IgD-negative memory B cell (primary cell): ENCODE data around the gene AGXT. TPM values are rescaled to one million over a fixed set of nuclear protein-coding genes. Genes with fewer than 3 reads are reported as not detected.

Source experiments
- H3K27ac Mint-ChIP-seq, 3 donors: one replicate each; pipeline ENCODE4 v1.8.0; 2020 to 2022; ENCODE audit warnings: mild to moderate bottlenecking in 3 of 3, mixed read lengths in 3 of 3, moderate library complexity in 1 of 3
- H3K27me3 Mint-ChIP-seq: one replicate; pipeline ENCODE4 v1.8.0; 2021; ENCODE audit warnings: mixed read lengths
- H3K36me3 Mint-ChIP-seq: one replicate; pipeline ENCODE4 v1.8.0; 2020; ENCODE audit warnings: mild to moderate bottlenecking, mixed read lengths
- H3K4me1 Mint-ChIP-seq, 3 donors: one replicate each; pipeline ENCODE4 v1.8.0; 2020 to 2022; ENCODE audit warnings: mixed read lengths in 3 of 3, mild to moderate bottlenecking in 1 of 3
- H3K4me3 Mint-ChIP-seq, 4 donors: one replicate each; pipeline ENCODE4 v1.8.0; 2020 to 2022; ENCODE audit warnings: mild to moderate bottlenecking in 4 of 4, mixed read lengths in 4 of 4, moderate library complexity in 3 of 4
- H3K9me3 Mint-ChIP-seq, 3 donors: one replicate each; pipeline ENCODE4 v1.8.0; 2020 to 2021; ENCODE audit warnings: mixed read lengths in 3 of 3, mild to moderate bottlenecking in 1 of 3
- polyA plus RNA-seq: library from polyadenylated mRNA; unstranded; fragments of 300-500 nt; fragmentation: Illumina TruSeq; gene quantifications from one replicate; pipeline ENCODE4 v1.2.3, GENCODE V29; 2021

AGXT gene
- polyA plus RNA-seq, 1 donor from 2014 or later = not detected

DNA sequence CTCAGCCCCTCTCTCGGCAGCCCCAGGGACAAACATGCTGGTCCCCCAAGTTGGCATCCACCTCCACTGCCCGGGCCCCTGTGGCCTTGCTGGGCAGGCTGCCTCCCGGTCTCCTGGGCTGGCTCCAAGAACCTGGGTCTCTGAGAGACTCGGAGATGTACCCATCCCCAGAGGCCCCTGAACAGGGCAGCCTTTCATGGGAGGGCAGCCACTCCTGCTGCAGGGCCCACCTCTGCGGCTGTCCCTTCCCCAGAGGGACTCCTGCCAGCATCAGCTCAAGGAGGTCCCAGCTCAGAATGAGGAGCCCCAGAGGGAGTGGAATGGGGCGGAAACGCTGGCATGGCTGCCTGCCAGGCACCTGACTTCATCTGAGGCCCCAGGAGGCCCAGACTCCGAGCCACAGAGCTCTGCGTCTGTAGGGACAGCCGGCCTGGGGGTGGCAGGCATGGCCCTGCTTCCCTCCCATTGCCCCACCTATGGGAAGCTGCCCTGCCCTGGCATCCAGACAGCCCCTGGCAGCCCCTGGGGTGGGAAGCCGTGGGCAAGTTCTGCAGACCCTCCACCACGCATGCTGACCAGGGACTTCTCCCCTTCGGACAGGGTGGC lies 36.7 kb downstream of the AGXT start:
- no peaks in the 10 kb centered on the region for H3K36me3 Mint-ChIP-seq
- H3K4me1 Mint-ChIP-seq = peaks cover 0 to under 1% (median 0%) of the 10 kb centered on the region in 3 donors
- H3K4me3 Mint-ChIP-seq = no peak overlapping the region
- H3K27me3 Mint-ChIP-seq = peaks cover under 1% of the 10 kb centered on the region
- no peaks in the 10 kb centered on the region for H3K9me3 Mint-ChIP-seq
- no peak overlapping the region for H3K27ac Mint-ChIP-seq

DNA sequence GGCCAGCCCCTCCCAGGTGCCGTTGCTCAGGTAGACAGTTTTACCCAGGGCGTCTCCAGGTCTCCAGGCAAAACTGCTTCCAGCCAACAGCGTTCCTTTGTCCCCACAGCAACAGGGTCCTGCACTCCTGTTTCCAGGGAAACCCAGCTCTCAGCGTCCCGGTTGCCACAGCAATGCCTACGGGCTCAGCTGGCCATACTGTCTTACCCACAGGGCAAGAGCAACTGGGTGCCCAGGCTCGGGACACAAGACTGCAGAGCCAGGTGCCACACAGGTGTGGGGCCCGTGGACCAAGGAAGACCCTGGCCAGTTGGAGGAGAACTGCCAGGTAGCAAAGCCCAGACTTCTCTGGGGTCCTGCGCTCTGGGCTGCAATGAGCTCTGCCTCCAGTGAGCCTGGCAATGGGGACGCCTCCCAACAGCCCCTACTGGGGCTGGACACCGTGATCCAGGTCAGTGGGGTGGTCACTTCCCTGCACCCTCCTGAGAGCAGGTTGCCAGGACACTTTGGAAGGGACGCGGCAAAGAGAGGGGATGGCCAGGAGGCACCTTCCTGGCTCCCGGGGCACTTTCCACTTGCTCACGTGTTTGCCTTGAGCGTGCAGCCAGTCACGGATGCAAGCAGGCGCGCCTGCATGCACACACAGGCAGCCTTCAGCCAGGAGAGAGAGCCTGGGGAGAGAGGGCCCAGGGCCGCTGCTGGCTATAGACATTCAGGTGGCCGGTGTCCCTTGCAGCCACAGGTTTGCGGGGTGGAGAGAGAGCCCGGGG lies 37.7 kb downstream of the AGXT start, which contains the start of gene CROCC2:
Gene CROCC2, plus strand, starts transcription at position 196 of the 770 bp plus-strand sequence. Its CDS starts 178 bp downstream, at position 374.
- Mint-ChIP-seq H3K36me3 (no peaks in the 10 kb centered on the region), H3K27me3 (peaks cover 3% of the 10 kb centered on the region), H3K9me3 (no peaks in the 10 kb centered on the region), H3K27ac (no peak within 1 kb of the TSS), H3K4me3 (no peak within 1 kb of the TSS), H3K4me1 (peaks cover 0 to 5% (median 0%) of the 10 kb centered on the region in 3 donors)

DNA sequence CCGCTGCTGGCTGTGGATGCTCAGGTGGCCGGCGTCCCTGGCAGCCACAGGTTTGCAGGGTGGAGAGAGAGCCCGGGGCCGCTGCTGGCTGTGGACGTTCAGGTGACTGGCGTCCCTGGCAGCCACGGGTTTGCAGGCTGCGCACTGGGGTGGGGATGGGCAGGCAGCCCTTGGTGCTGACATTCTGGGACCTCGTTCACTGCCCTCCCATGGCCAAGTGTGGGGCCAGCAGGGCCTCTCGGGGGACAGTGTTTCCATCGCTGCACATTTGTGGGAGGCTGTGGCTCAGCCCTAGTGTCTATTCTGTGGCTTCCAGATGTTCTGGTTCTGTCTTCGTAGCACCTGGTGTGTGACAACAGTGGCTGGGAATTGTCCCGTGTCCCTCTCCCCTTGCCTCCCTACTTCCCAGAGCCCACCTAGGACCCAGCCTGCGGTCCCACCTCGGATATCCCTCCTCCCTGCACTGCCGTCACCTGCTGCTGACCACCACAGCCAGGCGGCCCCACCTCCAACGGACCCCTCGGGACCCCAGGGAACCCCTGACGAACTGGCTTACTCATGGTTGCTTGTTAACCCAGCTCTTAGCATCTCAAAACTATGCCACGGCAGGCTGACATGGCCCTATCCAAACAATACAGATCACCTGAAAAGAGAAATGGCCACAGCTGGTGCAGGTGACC lies 38.4 kb downstream of the AGXT start:
- peaks cover 6% of the 10 kb centered on the region for H3K27me3 Mint-ChIP-seq
- H3K4me1 Mint-ChIP-seq = peaks cover 0 to 5% (median 1%) of the 10 kb centered on the region in 3 donors
- H3K9me3 Mint-ChIP-seq = no peaks in the 10 kb centered on the region
- H3K36me3 Mint-ChIP-seq = no peaks in the 10 kb centered on the region
- no peak overlapping the region for H3K27ac Mint-ChIP-seq
- no peak overlapping the region for H3K4me3 Mint-ChIP-seq

DNA sequence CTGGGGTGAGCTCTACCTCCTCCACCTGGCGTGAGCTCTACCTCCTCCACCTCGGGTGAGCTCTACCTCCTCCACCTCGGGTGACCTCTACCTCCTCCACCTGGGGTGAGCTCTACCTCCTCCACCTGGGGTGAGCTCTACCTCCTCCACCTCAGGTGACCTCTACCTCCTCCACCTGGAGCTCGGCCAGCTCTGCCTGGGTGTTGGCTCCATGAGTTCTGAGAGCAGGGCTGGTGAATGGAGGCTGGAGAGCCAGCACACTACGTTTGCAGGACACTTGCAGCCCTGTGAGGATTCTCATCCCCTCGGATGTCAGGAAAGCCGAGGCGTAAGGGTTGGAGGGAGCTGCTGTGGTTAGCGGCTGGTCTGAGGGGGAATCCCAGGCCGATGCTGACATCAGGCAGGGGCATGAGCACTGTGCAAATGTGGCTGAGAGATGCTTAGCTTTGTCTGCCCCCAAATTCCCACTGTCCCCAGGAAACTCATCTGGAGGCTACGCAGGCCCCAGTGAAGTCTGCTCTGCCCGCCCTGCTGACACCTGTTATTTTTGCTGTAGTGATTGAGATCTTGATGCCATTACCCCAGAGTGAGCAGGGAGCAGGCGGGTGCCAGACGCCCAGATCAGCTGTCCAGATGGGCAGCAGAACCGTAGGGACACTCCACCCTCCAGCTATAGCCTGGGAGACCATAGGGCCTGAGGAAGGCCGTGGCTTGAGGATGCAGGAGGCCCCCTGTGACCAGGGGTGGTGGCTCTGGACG lies 40.8 kb downstream of the AGXT start:
- H3K27me3 Mint-ChIP-seq = peaks cover 13% of the 10 kb centered on the region
- no peak overlapping the region for H3K27ac Mint-ChIP-seq
- H3K4me3 Mint-ChIP-seq = no peak overlapping the region
- H3K36me3 Mint-ChIP-seq = no peaks in the 10 kb centered on the region
- H3K4me1 Mint-ChIP-seq = peaks cover 0 to 5% (median 1%) of the 10 kb centered on the region in 3 donors
- H3K9me3 Mint-ChIP-seq = no peaks in the 10 kb centered on the region

DNA sequence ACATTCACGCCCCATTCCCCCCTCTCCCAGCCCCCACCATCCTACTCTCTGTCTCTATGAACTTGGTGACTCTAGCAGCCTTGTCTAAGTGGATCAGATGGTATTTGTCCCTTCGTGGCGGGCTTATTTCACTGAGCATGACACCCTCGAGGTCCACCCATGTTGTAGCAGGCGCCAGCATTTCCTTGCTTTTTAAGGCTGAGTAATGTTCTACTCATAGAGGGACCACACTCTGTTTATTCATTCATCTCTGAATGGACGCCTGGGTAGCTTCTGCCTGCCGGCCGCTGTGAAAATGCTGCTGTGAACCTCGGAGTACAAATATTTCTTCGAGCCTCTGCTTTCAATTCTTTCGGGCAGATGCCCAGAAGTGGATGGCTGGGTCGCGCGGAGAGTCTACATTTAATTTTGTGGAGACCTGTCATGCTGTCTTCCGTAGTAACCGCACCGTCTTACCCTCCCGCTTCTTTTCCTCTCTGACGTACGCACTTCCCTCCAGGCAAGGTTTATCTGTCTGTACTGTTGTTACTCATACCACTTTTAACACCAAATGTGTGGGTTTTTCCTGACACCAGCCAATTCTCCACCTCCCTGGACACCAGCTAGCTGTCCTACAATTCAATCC lies 43.1 kb downstream of the AGXT start:
- Mint-ChIP-seq H3K4me3 (no peak overlapping the region), H3K36me3 (no peaks in the 10 kb centered on the region), H3K27ac (no peak overlapping the region), H3K27me3 (peaks cover 19% of the 10 kb centered on the region), H3K4me1 (peaks cover 1 to 5% (median 1%) of the 10 kb centered on the region in 3 donors), H3K9me3 (no peaks in the 10 kb centered on the region)

DNA sequence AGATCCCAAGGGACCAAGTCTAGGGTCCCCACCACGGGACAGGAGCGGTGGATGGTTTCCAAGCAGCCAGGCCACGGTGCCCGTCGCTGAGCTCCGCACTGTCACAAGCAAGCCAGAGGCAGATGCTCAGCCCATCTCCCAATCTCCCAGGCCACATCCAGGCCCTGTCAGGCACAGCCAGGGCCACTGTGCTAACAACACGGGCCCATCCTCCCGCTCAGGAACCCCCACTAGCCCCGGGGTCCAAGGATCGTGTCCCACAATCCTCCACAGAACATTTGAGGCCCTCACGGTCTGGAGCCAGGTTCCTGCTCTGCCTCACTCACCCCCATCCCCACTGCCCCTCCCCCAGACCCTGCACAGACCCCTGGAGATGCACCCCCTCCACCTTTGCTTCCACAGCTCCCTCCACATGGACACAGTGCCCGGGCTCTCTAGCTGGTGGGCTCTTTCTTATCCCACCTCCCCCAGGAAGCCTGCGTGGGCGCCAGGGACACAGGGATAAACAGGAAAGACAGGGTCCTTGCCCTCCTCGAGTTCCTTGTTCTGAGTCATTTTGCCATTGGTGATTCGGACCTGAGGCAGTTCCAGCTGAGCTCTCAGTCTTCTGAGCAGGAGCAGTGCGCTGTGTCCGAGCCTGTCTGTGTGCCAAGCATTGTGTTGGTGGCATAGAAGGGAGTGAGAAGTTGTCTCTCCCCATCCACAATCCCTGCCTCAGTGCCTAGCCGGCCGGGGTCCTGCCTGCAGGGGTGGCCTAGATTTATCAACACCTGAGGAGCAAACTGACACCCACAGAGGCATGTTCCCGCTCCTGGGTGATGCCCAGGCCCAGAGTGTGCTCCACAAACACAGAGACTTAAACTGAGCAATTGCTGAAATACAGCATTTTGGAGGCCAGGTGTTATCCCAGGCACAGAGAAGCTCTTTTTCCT lies 44.5 kb downstream of the AGXT start:
- Mint-ChIP-seq H3K36me3 (no peaks in the 10 kb centered on the region), H3K9me3 (no peaks in the 10 kb centered on the region), H3K27me3 (peaks cover 23% of the 10 kb centered on the region), H3K4me1 (peaks cover 1 to 5% (median 1%) of the 10 kb centered on the region in 3 donors), H3K27ac (no peak overlapping the region), H3K4me3 (no peak overlapping the region)

DNA sequence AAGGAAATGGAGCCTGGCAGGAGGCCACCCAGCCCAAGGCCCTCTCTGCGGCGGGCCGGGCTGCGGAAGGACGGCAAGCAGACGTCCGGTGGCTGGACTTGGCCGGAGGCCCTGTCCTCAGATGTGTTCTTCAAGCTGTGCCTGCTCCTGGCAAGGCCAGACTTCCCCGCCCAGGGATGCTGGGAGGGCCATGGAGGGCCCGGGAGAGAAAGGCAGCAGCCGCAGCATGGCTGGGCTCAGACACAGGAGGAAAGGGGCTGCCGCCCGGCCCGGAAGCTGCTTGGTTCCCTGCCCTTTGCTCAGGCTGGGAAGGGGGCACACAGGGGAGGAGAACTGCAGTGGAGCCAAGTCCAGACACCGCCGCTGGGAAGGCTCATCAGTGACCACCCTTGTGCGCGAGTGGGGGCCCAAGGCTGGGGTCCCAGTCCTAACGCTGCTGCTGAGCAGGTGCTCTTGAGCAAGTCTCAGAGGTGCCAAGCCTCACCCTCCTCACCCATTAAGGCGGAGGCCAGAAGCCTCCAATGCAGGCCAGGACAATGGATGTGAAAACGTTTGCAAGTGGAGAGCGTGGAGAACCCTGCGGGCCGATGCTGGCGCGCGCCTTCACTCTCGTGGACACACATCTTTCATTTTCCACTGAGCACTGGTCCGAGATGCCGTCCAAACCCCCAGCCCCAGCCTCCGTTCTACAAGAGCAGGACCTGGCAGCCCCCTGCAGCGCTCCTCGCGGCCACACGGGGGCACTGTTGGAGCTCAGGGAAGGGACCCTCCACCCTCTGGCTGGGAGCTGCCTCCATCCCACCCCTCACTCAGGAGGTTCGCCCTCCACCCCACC lies 45.4 kb downstream of the AGXT start:
- peaks cover 23% of the 10 kb centered on the region for H3K27me3 Mint-ChIP-seq
- peaks cover 1 to 5% (median 1%) of the 10 kb centered on the region in 3 donors for H3K4me1 Mint-ChIP-seq
- H3K4me3 Mint-ChIP-seq = no peak overlapping the region

DNA sequence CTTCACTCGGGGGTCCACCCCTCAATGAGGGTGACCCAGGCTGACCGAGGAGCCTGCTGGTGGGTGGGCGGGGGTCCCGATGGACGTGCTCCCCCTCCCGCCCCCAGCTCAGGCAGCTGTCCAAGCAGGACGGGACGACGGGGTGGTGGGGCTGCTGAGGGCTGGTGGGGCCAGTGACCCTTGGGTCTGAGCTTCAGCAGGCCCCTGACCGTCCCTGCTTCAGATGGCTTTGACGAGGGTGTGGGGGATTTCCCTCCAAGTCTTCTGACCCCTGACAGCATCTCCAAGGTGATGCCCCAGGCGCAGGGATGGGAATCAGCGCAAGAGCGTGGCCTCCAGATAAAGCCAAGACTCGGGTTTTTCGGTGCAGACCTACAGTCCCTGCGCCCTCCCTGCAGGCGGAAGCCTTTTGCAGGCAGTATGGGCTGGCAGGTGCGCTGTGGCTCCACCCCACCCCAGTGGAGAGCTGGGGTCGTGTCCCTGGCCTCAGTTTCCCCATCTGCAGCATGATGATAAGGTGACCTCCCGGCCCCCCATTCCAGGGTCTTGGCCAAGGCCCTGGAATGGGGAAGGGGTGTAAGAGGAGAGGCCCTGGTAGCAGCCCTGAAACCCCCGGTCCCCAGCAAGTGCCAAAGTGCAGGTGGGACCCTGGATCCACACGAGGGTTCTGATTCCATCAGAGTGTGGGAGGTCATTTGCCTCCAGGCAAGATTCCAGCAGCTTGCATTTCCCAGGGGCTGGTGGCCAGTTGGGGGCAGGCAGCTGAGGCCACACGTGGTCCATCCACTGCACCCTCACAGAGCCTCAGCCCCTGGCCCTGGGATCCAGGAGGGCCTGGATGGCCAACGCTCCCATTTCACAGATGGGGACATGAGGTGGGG lies 46.3 kb downstream of the AGXT start:
- Mint-ChIP-seq H3K27me3 (peaks cover 23% of the 10 kb centered on the region), H3K4me3 (peak overlapping the region in 1 of 4 donors; percentile 75), H3K9me3 (no peaks in the 10 kb centered on the region), H3K4me1 (peaks cover 1 to 5% (median 1%) of the 10 kb centered on the region in 3 donors), H3K27ac (no peak overlapping the region), H3K36me3 (no peaks in the 10 kb centered on the region)

More for the DNA sequence above, 45.4 kb downstream of the AGXT start:
- Mint-ChIP-seq H3K9me3 (no peaks in the 10 kb centered on the region), H3K36me3 (no peaks in the 10 kb centered on the region), H3K27ac (no peak overlapping the region)

DNA sequence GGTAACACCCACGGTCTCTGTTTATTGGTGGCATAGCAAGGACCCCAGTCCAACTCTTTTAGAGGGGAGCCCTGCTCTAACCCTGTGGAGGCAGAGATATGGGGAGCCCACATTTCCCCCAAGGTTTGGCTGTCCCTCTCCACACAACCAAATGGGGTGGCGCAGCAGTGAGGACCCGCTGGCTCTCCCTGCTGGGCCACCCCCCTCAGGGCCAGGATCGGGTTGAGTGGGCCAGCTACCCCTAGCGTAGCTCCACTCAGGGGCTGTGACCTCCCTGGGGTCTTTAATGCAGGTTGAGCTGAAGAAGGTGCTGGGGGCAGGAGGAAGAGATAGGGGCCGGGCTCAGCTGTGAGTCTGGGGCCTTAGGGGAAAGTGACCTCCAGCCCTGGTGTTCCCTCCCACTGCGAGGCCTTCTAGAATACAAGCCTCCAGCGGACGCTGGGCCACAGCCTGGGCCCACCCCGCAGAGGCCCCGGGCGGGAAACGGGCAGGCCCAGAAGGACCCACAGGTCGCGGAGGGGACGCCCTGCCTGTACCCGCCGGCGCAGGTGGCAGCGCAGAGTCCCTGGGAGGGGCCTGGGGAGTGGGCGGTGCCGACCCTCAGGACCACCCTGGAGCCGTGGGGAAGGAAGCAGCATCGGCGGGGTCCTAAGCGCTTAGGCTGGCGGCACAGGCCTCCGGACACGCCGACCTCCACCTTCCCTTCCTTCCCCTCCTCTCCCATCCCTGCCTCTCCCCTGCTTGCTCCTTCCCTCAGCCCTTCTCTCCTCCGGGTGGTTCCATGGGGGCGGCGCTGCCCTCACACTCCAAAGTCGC lies 47.1 kb downstream of the AGXT start:
- peak overlapping the region in 2 of 4 donors; percentile 39 to 75 for H3K4me3 Mint-ChIP-seq
- no peak overlapping the region for H3K27ac Mint-ChIP-seq
- peaks cover 20% of the 10 kb centered on the region for H3K27me3 Mint-ChIP-seq
- no peaks in the 10 kb centered on the region for H3K9me3 Mint-ChIP-seq
- peaks cover 0 to 1% (median 1%) of the 10 kb centered on the region in 3 donors for H3K4me1 Mint-ChIP-seq
- no peaks in the 10 kb centered on the region for H3K36me3 Mint-ChIP-seq

DNA sequence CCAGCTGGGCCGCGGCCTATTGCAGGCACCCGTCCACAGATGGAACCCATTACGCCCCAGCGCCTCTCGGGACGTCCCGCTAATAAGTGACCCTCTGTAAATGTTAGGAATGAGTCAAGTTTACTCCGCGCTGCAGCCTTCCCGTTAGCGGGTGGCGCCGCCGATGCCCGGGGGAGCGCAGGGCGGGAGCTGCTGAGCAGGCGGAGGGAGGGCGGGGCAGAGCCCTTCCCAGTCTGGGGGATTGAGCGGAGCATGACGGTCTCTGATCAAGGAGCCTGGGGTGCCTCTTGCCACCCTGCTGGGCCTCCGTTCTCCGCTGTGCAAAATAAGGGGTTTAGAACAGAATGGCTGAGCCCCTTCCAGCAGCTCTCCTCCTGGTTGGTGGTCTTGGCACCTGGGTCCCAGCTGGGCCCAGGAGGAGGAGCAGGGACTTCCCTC lies 48.0 kb downstream of the AGXT start:
- H3K36me3 Mint-ChIP-seq = no peaks in the 10 kb centered on the region
- H3K9me3 Mint-ChIP-seq = no peaks in the 10 kb centered on the region
- H3K4me1 Mint-ChIP-seq = peaks cover 0 to 1% (median 1%) of the 10 kb centered on the region in 3 donors
- H3K27me3 Mint-ChIP-seq = peaks cover 20% of the 10 kb centered on the region
- H3K4me3 Mint-ChIP-seq = peak overlapping the region in 2 of 4 donors; percentile 21 to 83
- H3K27ac Mint-ChIP-seq = no peak overlapping the region

DNA sequence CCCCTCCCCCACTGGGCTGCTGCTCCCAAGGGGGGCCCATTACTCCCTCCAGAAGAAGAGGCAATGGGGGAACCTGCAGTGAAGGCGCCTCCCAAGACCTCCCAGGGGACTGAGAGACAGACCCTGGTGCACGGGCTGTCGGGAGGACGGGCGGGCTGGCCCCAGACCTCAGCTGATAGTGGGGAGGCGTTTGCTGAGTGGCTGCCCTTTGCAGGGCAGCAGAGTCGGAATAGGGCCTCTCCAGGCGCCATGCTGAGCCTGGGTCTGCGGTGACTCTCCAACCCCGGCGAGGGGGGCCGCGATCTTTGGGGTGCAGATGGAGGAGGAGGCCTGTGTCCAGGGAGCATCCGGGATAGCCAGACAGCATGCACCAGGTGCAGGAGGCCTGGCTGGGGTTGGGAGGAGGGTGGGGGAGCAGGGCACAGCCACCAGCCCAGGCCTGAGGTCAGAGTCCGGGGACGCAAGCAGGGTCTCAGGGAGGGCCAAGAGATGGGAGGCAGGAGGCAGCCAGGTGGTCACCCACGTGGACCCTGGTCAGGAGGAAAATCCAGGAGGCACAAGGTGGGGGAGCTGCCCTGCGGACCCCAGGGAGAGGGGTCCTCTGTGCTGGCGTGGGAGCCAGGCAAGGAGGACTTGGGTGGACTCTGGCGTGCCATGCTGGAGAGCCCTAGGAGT lies 48.5 kb downstream of the AGXT start:
- H3K27me3 Mint-ChIP-seq = peaks cover 16% of the 10 kb centered on the region
- no peaks in the 10 kb centered on the region for H3K9me3 Mint-ChIP-seq
- no peaks in the 10 kb centered on the region for H3K36me3 Mint-ChIP-seq
- peaks cover 0 to 1% (median 0%) of the 10 kb centered on the region in 3 donors for H3K4me1 Mint-ChIP-seq
- H3K4me3 Mint-ChIP-seq = peak overlapping the region in 1 of 4 donors; percentile 83
- no peak overlapping the region for H3K27ac Mint-ChIP-seq
